ENCODE data around the gene RGS7. TPM values are rescaled to one million over a fixed set of nuclear protein-coding genes. Genes with fewer than 3 reads are reported as not detected.

The RGS7 gene
- total and polyA plus RNA-seq, 2 experiments from 2014 or later, result 0.32 to 1.7 TPM

- no peak for DNase-seq
- H2AFZ ChIP-seq, result no peak overlapping the region
- no peaks in the 10 kb centered on the region for H3K27me3 ChIP-seq (replicated peaks; ENCODE audit: insufficient read depth)
- H3K9me3 ChIP-seq (ENCODE audit: low read depth), result no peaks in the 10 kb centered on the region
- H3K9ac ChIP-seq, result no peak overlapping the region
- WGBS, 2 experiments (ENCODE audit: low coverage in 1 of 2, low lambda C conversion rate in 2 of 2, missing lambda C conversion rate in 2 of 2), result 47% methylated on average over 5 of the region's 5 CpGs
- no peaks in the 10 kb centered on the region for H3K9me2 ChIP-seq (ENCODE audit: insufficient read depth)
- H3K4me1 ChIP-seq (ENCODE audit: insufficient read depth), result no peaks in the 10 kb centered on the region
- no peak for TF ChIP-seq EZH2phosphoT487 (IDR thresholded peaks at IDR 0.05; ENCODE audit: insufficient read depth, low read depth)
- no peak for TF ChIP-seq EZH2 (IDR thresholded peaks at IDR 0.05; ENCODE audit: insufficient read depth, poor library complexity, severe bottlenecking)
- no peak overlapping the region for H3K4me3 ChIP-seq
- in situ Hi-C loops (cut with MboI), result no loop called here
- H3K36me3 ChIP-seq (ENCODE audit: low read depth), result no peaks in the 10 kb centered on the region
- H3K79me2 ChIP-seq (ENCODE audit: insufficient read depth), result no peaks in the 10 kb centered on the region
- H3K4me2 ChIP-seq (ENCODE audit: unreplicated experiment), result no peak overlapping the region
- no peaks in the 10 kb centered on the region for H3F3A ChIP-seq (ENCODE audit: insufficient read depth)
- H4K20me1 ChIP-seq (ENCODE audit: insufficient read depth), result no peaks in the 10 kb centered on the region
- H3K27ac ChIP-seq, result no peak overlapping the region
These were observed 81.0 kb downstream of the RGS7 start for GRCh38 chr1:241275981-241276380.

- Histone ChIP-seq H3K36me3 (ENCODE audit: low read depth) (no peaks in the 10 kb centered on the region), H3K4me3 (no peak overlapping the region), H3K9ac (no peak overlapping the region), H3K9me2 (ENCODE audit: insufficient read depth) (no peaks in the 10 kb centered on the region), H3K4me1 (ENCODE audit: insufficient read depth) (no peaks in the 10 kb centered on the region), H3K27me3 (replicated peaks; ENCODE audit: insufficient read depth) (no peaks in the 10 kb centered on the region), H3K9me3 (ENCODE audit: low read depth) (no peaks in the 10 kb centered on the region), H3K4me2 (ENCODE audit: unreplicated experiment) (no peak overlapping the region), H3K27ac (no peak overlapping the region), H4K20me1 (ENCODE audit: insufficient read depth) (no peaks in the 10 kb centered on the region), H3K79me2 (ENCODE audit: insufficient read depth) (no peaks in the 10 kb centered on the region), H2AFZ (no peak overlapping the region), H3F3A (ENCODE audit: insufficient read depth) (no peaks in the 10 kb centered on the region)
- no peak for DNase-seq
- WGBS, 2 experiments (ENCODE audit: low coverage in 1 of 2, low lambda C conversion rate in 2 of 2, missing lambda C conversion rate in 2 of 2), result 22 to 27% methylated on average over 5 of the region's 5 CpGs
- TF ChIP-seq EZH2 (IDR thresholded peaks at IDR 0.05; ENCODE audit: insufficient read depth, poor library complexity, severe bottlenecking) (no peak), EZH2phosphoT487 (IDR thresholded peaks at IDR 0.05; ENCODE audit: insufficient read depth, low read depth) (no peak)
- in situ Hi-C loops (cut with MboI), result no loop called here
These were observed 81.8 kb downstream of the RGS7 start for GRCh38 chr1:241275226-241275625.

- WGBS, 2 experiments (ENCODE audit: low coverage in 1 of 2, low lambda C conversion rate in 2 of 2, missing lambda C conversion rate in 2 of 2), result 11 to 16% methylated on average over 4 of the region's 4 CpGs
- TF ChIP-seq EZH2phosphoT487 (IDR thresholded peaks at IDR 0.05; ENCODE audit: insufficient read depth, low read depth) (no peak), EZH2 (IDR thresholded peaks at IDR 0.05; ENCODE audit: insufficient read depth, poor library complexity, severe bottlenecking) (no peak)
- no peak for DNase-seq
These were observed 82.3 kb downstream of the RGS7 start for GRCh38 chr1:241274693-241275092.

DNA sequence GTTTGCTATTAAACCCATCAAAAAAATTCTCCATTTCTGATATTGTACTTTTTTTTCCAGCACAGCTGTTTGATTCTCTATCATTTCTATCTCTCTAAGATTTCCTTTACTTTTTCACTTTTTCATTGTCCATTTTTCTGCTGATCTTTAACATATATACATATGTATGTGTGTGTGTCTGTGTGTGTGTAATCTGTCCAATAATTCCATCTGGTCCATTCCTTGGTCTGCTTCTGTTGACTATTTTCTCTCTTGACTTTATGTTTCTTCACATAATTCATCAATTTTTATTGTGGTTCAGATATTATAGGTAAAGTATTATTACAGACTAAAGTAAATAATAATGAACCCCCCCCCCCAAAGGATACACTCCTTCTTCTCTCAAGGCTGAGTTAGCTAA is 84.2 kb downstream of the RGS7 start:
- DNase-seq, result no peak
- Histone ChIP-seq H3K36me3 (ENCODE audit: low read depth) (no peaks in the 10 kb centered on the region), H3K4me2 (ENCODE audit: unreplicated experiment) (no peak overlapping the region), H3K4me1 (ENCODE audit: insufficient read depth) (no peaks in the 10 kb centered on the region), H3K9me2 (ENCODE audit: insufficient read depth) (no peaks in the 10 kb centered on the region), H3K27me3 (replicated peaks; ENCODE audit: insufficient read depth) (no peaks in the 10 kb centered on the region), H4K20me1 (ENCODE audit: insufficient read depth) (no peaks in the 10 kb centered on the region), H3K4me3 (no peak overlapping the region), H3K9ac (no peak overlapping the region), H2AFZ (no peak overlapping the region), H3K79me2 (ENCODE audit: insufficient read depth) (no peaks in the 10 kb centered on the region), H3K27ac (no peak overlapping the region), H3K9me3 (ENCODE audit: low read depth) (no peaks in the 10 kb centered on the region), H3F3A (ENCODE audit: insufficient read depth) (no peaks in the 10 kb centered on the region)
- TF ChIP-seq EZH2 (IDR thresholded peaks at IDR 0.05; ENCODE audit: insufficient read depth, poor library complexity, severe bottlenecking), result no peak
- TF ChIP-seq EZH2phosphoT487 (IDR thresholded peaks at IDR 0.05; ENCODE audit: insufficient read depth, low read depth), result no peak
- in situ Hi-C loops (cut with MboI), result no loop called here

More at GRCh38 chr1:241274693-241275092, 82.3 kb downstream of the RGS7 start:
- H2AFZ ChIP-seq, result no peak overlapping the region
- no peaks in the 10 kb centered on the region for H3K4me1 ChIP-seq (ENCODE audit: insufficient read depth)
- no peak overlapping the region for H3K4me3 ChIP-seq
- H3K9ac ChIP-seq, result no peak overlapping the region
- no peaks in the 10 kb centered on the region for H3F3A ChIP-seq (ENCODE audit: insufficient read depth)
- H3K9me2 ChIP-seq (ENCODE audit: insufficient read depth), result no peaks in the 10 kb centered on the region
- in situ Hi-C loops (cut with MboI), result no loop called here
- H3K27me3 ChIP-seq (replicated peaks; ENCODE audit: insufficient read depth), result no peaks in the 10 kb centered on the region
- no peaks in the 10 kb centered on the region for H3K36me3 ChIP-seq (ENCODE audit: low read depth)
- H3K27ac ChIP-seq, result no peak overlapping the region
- H3K4me2 ChIP-seq (ENCODE audit: unreplicated experiment), result no peak overlapping the region
- no peaks in the 10 kb centered on the region for H3K79me2 ChIP-seq (ENCODE audit: insufficient read depth)
- no peaks in the 10 kb centered on the region for H4K20me1 ChIP-seq (ENCODE audit: insufficient read depth)
- H3K9me3 ChIP-seq (ENCODE audit: low read depth), result no peaks in the 10 kb centered on the region

- no peak overlapping the region for H2AFZ ChIP-seq
- 39 to 45% methylated on average over 1 of the region's 1 CpG for WGBS, 2 experiments (ENCODE audit: low coverage in 1 of 2, low lambda C conversion rate in 2 of 2, missing lambda C conversion rate in 2 of 2)
- no peaks in the 10 kb centered on the region for H3K9me3 ChIP-seq (ENCODE audit: low read depth)
- no peaks in the 10 kb centered on the region for H3F3A ChIP-seq (ENCODE audit: insufficient read depth)
- H3K4me1 ChIP-seq (ENCODE audit: insufficient read depth), result no peaks in the 10 kb centered on the region
- no peak overlapping the region for H3K4me3 ChIP-seq
- no peak overlapping the region for H3K27ac ChIP-seq
- no peaks in the 10 kb centered on the region for H3K27me3 ChIP-seq (replicated peaks; ENCODE audit: insufficient read depth)
- no peak for DNase-seq
- no peaks in the 10 kb centered on the region for H3K36me3 ChIP-seq (ENCODE audit: low read depth)
- no peak for TF ChIP-seq EZH2 (IDR thresholded peaks at IDR 0.05; ENCODE audit: insufficient read depth, poor library complexity, severe bottlenecking)
- H3K4me2 ChIP-seq (ENCODE audit: unreplicated experiment), result no peak overlapping the region
- no peaks in the 10 kb centered on the region for H4K20me1 ChIP-seq (ENCODE audit: insufficient read depth)
- H3K79me2 ChIP-seq (ENCODE audit: insufficient read depth), result no peaks in the 10 kb centered on the region
- H3K9ac ChIP-seq, result no peak overlapping the region
- H3K9me2 ChIP-seq (ENCODE audit: insufficient read depth), result no peaks in the 10 kb centered on the region
- in situ Hi-C loops (cut with MboI), result no loop called here
These were observed 85.6 kb downstream of the RGS7 start for GRCh38 chr1:241271427-241271826.

Measured in GM23248 (cell line).